OCI-LY7 (cell line): ENCODE measurements around the gene TRPM2. TPM values are rescaled to one million over a fixed set of nuclear protein-coding genes. Genes with fewer than 3 reads are reported as not detected.
"Not testable (repeated sequence)": the region's sequence is repeated elsewhere in the genome, so short reads cannot be mapped to it uniquely, and the experiment has no call there.

Source experiments
- BruUV-seq: library from RNA; stranded (reverse); fragments of 400-500 nt; replicated peaks from 2 replicates; lab custom pipeline; 2021; lab: Mats Ljungman, UMichigan
- CTCF ChIA-PET: fragments of 300-600 bp; sonication (Branson Sonifier 250); formaldehyde crosslinking; loops from one replicate; lab custom pipeline; 2022; ENCODE audit warnings: antibody characterized with exemption; ENCODE audit not compliant: unreplicated experiment; lab: Charles Lee
- POLR2A ChIA-PET: fragments of 300-600 bp; sonication (Branson Sonifier 250); formaldehyde crosslinking; loops from one replicate; lab custom pipeline; 2022; ENCODE audit warnings: antibody characterized with exemption; lab: Charles Lee
- DNase-seq: peaks from one replicate; pipeline ENCODE4 v3.0.0-alpha.2; 2015; ENCODE audit warnings: low spot score
- H2AFZ ChIP-seq: fragments of 200-600 bp; sonication (generic), shearing (Covaris generic); 2 replicates; pipeline ENCODE4 v1.6.1; 2014; ENCODE audit warnings: mild to moderate bottlenecking, antibody characterized with exemption, low read length, moderate library complexity
- H3K27ac ChIP-seq: fragments of 200-600 bp; sonication (generic); 2 replicates; pipeline ENCODE4 v1.5.1; 2014; ENCODE audit warnings: mixed run types, low read depth, mild to moderate bottlenecking, moderate library complexity, low read length, inconsistent platforms; ENCODE audit not compliant: poor library complexity, severe bottlenecking
- H3K36me3 ChIP-seq: fragments of 200-600 bp; sonication (generic); 2 replicates; pipeline ENCODE4 v1.6.1; 2014; ENCODE audit warnings: mild to moderate bottlenecking, antibody characterized with exemption, low read length, moderate library complexity, mixed read lengths; ENCODE audit not compliant: insufficient read depth
- H3K4me1 ChIP-seq: fragments of 200-600 bp; sonication (generic); 2 replicates; pipeline ENCODE4 v1.5.1; 2014; ENCODE audit warnings: mild to moderate bottlenecking, low read length; ENCODE audit not compliant: insufficient read depth, poor library complexity, severe bottlenecking
- H3K4me2 ChIP-seq: fragments of 200-600 bp; sonication (generic); 2 replicates; pipeline ENCODE4 v1.6.1; 2014; ENCODE audit warnings: mild to moderate bottlenecking, low read length
- H3K4me3 ChIP-seq: fragments of 200-600 bp; sonication (generic); 2 replicates; pipeline ENCODE4 v1.5.1; 2014; ENCODE audit warnings: mild to moderate bottlenecking, low read depth, low read length; ENCODE audit not compliant: poor library complexity, severe bottlenecking
- H3K79me2 ChIP-seq: fragments of 200-600 bp; sonication (generic); 2 replicates; pipeline ENCODE4 v1.6.1; 2016; ENCODE audit warnings: low read depth, mild to moderate bottlenecking, low read length, moderate library complexity, mixed read lengths; ENCODE audit not compliant: insufficient read depth
- H3K9me2 ChIP-seq: fragments of 200-600 bp; sonication (generic); 2 replicates; pipeline ENCODE4 v1.6.1; 2016; ENCODE audit warnings: mild to moderate bottlenecking, low read length, mixed read lengths; ENCODE audit not compliant: insufficient read depth
- H3K9me3 ChIP-seq: fragments of 200-600 bp; sonication (generic); 2 replicates; pipeline ENCODE4 v1.6.1; 2014; ENCODE audit warnings: mild to moderate bottlenecking, mixed run types, low read length, mixed read lengths
- H4K20me1 ChIP-seq: fragments of 200-600 bp; sonication (generic); 2 replicates; pipeline ENCODE4 v1.6.1; 2014; ENCODE audit warnings: mild to moderate bottlenecking, antibody characterized with exemption, low read length, moderate library complexity, mixed read lengths; ENCODE audit not compliant: insufficient read depth
- CTCF ChIP-seq: fragments of 200-600 bp; sonication (generic); conservative IDR thresholded peaks from 2 replicates; pipeline ENCODE4 v1.5.1; 2014; ENCODE audit warnings: mild to moderate bottlenecking, antibody characterized with exemption, low read length, moderate library complexity, mixed read lengths
- EZH2phosphoT487 ChIP-seq: fragments of 200-600 bp; sonication (generic); IDR thresholded peaks from 2 replicates; pipeline ENCODE4 v1.6.1; 2018; ENCODE audit warnings: low read depth, borderline replicate concordance, mild to moderate bottlenecking, mixed run types, antibody characterized with exemption, low read length, moderate library complexity, mixed read lengths
- intact Hi-C: fragments of 100-400 bp; cut with micrococcal nuclease; formaldehyde crosslinking; loops from one replicate; pipeline ENCODE4 v1.10.0; 2022; ENCODE audit not compliant: unreplicated experiment
- total RNA-seq, 2 experiments: library from RNA; depleted of rRNA in 1 of 2; stranded (reverse); fragments of >200 nt in 1 of 2; shearing (Covaris generic) in 1 of 2; gene quantifications; 2 replicates each; pipeline ENCODE4 v1.2.3, GENCODE V29; 2014 to 2022

TRPM2 gene
- total RNA-seq, 2 experiments from 2014 or later = 1.8 to 7.1 TPM

DNA sequence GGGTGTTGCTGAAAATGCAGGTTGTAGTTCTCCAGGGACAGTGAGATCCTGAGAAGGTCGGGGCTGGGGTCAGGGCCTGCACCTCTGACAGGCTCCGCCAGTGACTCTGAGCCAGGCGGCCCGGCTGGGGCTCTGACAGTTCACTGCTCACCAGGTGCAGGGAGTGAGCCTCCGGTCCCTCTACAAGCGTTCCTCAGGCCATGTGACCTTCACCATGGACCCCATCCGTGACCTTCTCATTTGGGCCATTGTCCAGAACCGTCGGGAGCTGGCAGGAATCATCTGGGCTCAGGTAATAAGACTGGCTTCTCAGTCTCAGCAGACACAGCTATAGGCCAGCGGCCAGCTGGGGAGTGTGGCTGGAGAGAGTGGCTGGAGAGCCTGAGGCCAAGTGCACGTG is 41.8 kb downstream of the TRPM2 start:
- Histone ChIP-seq H3K4me2 (no peak overlapping the region), H3K4me1 (no peaks in the 10 kb centered on the region), H3K36me3 (no peaks in the 10 kb centered on the region), H3K4me3 (no peak overlapping the region), H4K20me1 (no peaks in the 10 kb centered on the region), H3K79me2 (no peaks in the 10 kb centered on the region), H3K9me3 (no peaks in the 10 kb centered on the region), H2AFZ (no peak overlapping the region), H3K9me2 (no peaks in the 10 kb centered on the region), H3K27ac (no peak overlapping the region)
- CTCF ChIA-PET = no interaction called here
- DNase-seq = no peak
- TF ChIP-seq CTCF (no peak), EZH2phosphoT487 (no peak)
- no TSS peak for BruUV-seq
- POLR2A ChIA-PET = no interaction called here
- intact Hi-C loops = no loop called here

DNA sequence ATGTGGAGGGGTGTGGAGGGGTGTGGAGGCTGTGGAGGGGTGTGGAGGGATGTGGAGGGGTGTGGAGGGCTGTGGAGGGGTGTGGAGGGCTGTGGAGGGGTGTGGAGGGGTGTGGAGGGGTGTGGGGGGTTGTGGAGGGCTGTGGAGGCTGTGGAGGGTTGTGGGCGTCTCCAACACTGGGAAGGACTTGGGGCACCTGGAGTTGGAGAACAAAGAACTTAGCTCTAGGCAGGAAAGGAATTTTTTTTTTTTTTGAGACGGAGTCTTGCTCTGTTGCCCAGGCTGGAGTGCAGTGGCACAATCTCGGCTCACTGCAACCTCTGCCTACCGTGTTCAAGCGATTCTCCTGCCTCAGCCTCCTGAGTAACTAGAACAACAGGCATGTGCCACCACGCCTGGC is 43.4 kb downstream of the TRPM2 start:
- CTCF ChIA-PET, intact Hi-C loops, H2AFZ ChIP-seq, DNase-seq, H3K9me3 ChIP-seq, H3K36me3 ChIP-seq, H3K27ac ChIP-seq, H3K4me3 ChIP-seq, POLR2A ChIA-PET, H3K9me2 ChIP-seq, H3K4me1 ChIP-seq, H3K4me2 ChIP-seq, H3K79me2 ChIP-seq, H4K20me1 ChIP-seq, BruUV-seq: not testable (repeated sequence)

GRCh38 chr21:44397431-44398031 is 44.1 kb downstream of the TRPM2 start:
- Histone ChIP-seq H3K4me3 (no peak overlapping the region), H4K20me1 (no peaks in the 10 kb centered on the region), H3K9me2 (no peaks in the 10 kb centered on the region), H3K9me3 (no peaks in the 10 kb centered on the region), H3K79me2 (no peaks in the 10 kb centered on the region), H3K4me1 (no peaks in the 10 kb centered on the region), H3K4me2 (no peak overlapping the region), H3K27ac (no peak overlapping the region), H3K36me3 (no peaks in the 10 kb centered on the region), H2AFZ (no peak overlapping the region)
- no peak for TF ChIP-seq EZH2phosphoT487
- no peak for TF ChIP-seq CTCF
- DNase-seq = no peak
- no TSS peak for BruUV-seq
- intact Hi-C loops = no loop called here
- ChIA-PET POLR2A (no interaction called here), CTCF (no interaction called here)
